Activated CD4-positive, alpha-beta T cell treated with anti-CD3 and anti-CD28 coated beads for 1 hour (primary cell): ENCODE results near the gene RNASE3.
"Not testable (repeated sequence)": the region's sequence is repeated elsewhere in the genome, so short reads cannot be mapped to it uniquely, and the experiment has no call there.

Source experiments
- DNase-seq: peaks from one replicate; pipeline ENCODE4 v3.0.0-alpha.2; 2020

The RNASE3 gene

GRCh38 chr14:20891126-20891825, at the start of gene RNASE3:
Gene RNASE3, plus strand, starts transcription at chr14:20891385. Its CDS starts 302 bp downstream, at chr14:20891687.
- not testable (repeated sequence) for DNase-seq

GRCh38 chr14:20846560-20846959, 44.6 kb upstream of the RNASE3 start:
- no peak for DNase-seq

- DNase-seq: no peak
These were observed 42.8 kb upstream of the RNASE3 start for GRCh38 chr14:20848316-20848954.

GRCh38 chr14:20848955-20849570, 42.1 kb upstream of the RNASE3 start:
- DNase-seq: no peak

- no peak for DNase-seq
These were observed 38.1 kb upstream of the RNASE3 start for GRCh38 chr14:20853042-20853441.

- no peak for DNase-seq
These were observed 35.4 kb upstream of the RNASE3 start for GRCh38 chr14:20855652-20856291.

GRCh38 chr14:20857207-20857606, 34.0 kb upstream of the RNASE3 start:
- DNase-seq: no peak

GRCh38 chr14:20857630-20858261, 33.4 kb upstream of the RNASE3 start:
- peak; percentile 57 for DNase-seq

- no peak for DNase-seq
These were observed 25.0 kb upstream of the RNASE3 start for GRCh38 chr14:20866194-20866593.

GRCh38 chr14:20866963-20867362, 24.2 kb upstream of the RNASE3 start:
- DNase-seq: no peak

GRCh38 chr14:20873370-20874177, 17.6 kb upstream of the RNASE3 start:
- DNase-seq: peak; percentile 58

GRCh38 chr14:20877016-20877415, 14.2 kb upstream of the RNASE3 start:
- no peak for DNase-seq

- no peak for DNase-seq
These were observed 12.5 kb upstream of the RNASE3 start for GRCh38 chr14:20878695-20879094.

- not testable (repeated sequence) for DNase-seq
These were observed 10.0 kb upstream of the RNASE3 start for GRCh38 chr14:20881229-20881628.

GRCh38 chr14:20882787-20883186, 8.4 kb upstream of the RNASE3 start:
- DNase-seq: not testable (repeated sequence)

GRCh38 chr14:20888411-20888810, 2.8 kb upstream of the RNASE3 start:
- not testable (repeated sequence) for DNase-seq

- not testable (repeated sequence) for DNase-seq
These were observed 4.1 kb downstream of the RNASE3 start for GRCh38 chr14:20895322-20895721.

- DNase-seq: no peak
These were observed 13.3 kb downstream of the RNASE3 start for GRCh38 chr14:20904393-20905029.

- no peak for DNase-seq
These were observed 14.5 kb downstream of the RNASE3 start for GRCh38 chr14:20905676-20906075.

GRCh38 chr14:20907214-20907613, 16.0 kb downstream of the RNASE3 start:
- DNase-seq: no peak

- DNase-seq: not testable (repeated sequence)
These were observed 19.6 kb downstream of the RNASE3 start for GRCh38 chr14:20910822-20911221.
